ENCODE measurements around the gene APOBEC3G. TPM values are rescaled to one million over a fixed set of nuclear protein-coding genes. Genes with fewer than 3 reads are reported as not detected.

Gene APOBEC3G
- total and polyA plus RNA-seq, 10 of the 15 experiments (the other 5 are each of a cell fraction or from before 2014, with no cell fraction given), result 103 to 232 (median 152) TPM

GRCh38 chr22:39097098-39098020 lies 20.3 kb downstream of the APOBEC3G start, which contains the start of gene APOBEC3H (continued):
- TF ChIP-seq CUX1 (IDR thresholded peaks at IDR 0.05; ENCODE audit: insufficient replicate concordance, low read depth, low read length), result no peak
- no peak for TF ChIP-seq CEBPZ (IDR thresholded peaks at IDR 0.05; ENCODE audit: low read depth, low read length)
- TF ChIP-seq HDAC2 (IDR thresholded peaks at IDR 0.05), result no peak
- no peak for TF ChIP-seq SREBF1 (IDR thresholded peaks at IDR 0.05; ENCODE audit: low read length)
- TF ChIP-seq, protein P1, sequence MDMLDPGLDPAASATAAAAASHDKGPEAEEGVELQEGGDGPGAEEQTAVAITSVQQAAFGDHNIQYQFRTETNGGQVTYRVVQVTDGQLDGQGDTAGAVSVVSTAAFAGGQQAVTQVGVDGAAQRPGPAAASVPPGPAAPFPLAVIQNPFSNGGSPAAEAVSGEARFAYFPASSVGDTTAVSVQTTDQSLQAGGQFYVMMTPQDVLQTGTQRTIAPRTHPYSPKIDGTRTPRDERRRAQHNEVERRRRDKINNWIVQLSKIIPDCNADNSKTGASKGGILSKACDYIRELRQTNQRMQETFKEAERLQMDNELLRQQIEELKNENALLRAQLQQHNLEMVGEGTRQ (IDR thresholded peaks at IDR 0.05; ENCODE audit: borderline replicate concordance, low read depth, low read length), result no peak
- TF ChIP-seq DPF2 (IDR thresholded peaks at IDR 0.05), result peak; percentile 85
- TF ChIP-seq CHD2 (IDR thresholded peaks at IDR 0.05; ENCODE audit: borderline replicate concordance, low read depth, low read length), result 0 out of 2 replicates have a peak, but pooled peaks have one; percentile 40
- 0 out of 2 replicates have a peak, but pooled peaks have one; percentile 57 for TF ChIP-seq HDGF (IDR thresholded peaks at IDR 0.05)
- no peak for TF ChIP-seq RCOR1 (conservative IDR thresholded peaks at IDR 0.05; ENCODE audit: low read depth, low read length)
- peak; percentile 68; the same call in 1 of the 2 replicates for TF ChIP-seq ZNF687 (IDR thresholded peaks at IDR 0.05)
- TF ChIP-seq ZNF384 (IDR thresholded peaks at IDR 0.05; ENCODE audit: borderline replicate concordance, low read depth, low read length), result no peak
- TF ChIP-seq SKIL (IDR thresholded peaks at IDR 0.05; ENCODE audit: low read depth, poor library complexity, severe bottlenecking), result peak; percentile 62
